ENCODE measurements around the gene F8A2.

- TF ChIP-seq EZH2 (IDR thresholded peaks at IDR 0.05; ENCODE audit: borderline replicate concordance, low read length): no peak
- no peak for TF ChIP-seq CTCF (IDR thresholded peaks at IDR 0.05; ENCODE audit: low read length)
Measured at GRCh38 chrX:155334486-155335336, 47.2 kb upstream of the F8A2 start, which contains the start of gene CLIC2.
